Suprapubic skin (tissue), 4 donors: ENCODE results near the gene COPG2.
"Not testable (repeated sequence)": the region's sequence is repeated elsewhere in the genome, so short reads cannot be mapped to it uniquely, and the experiment has no call there.

Source experiments
- CTCF ChIP-seq, 2 donors: fragments of 200-600 bp in 1 of 2; fragments of 450-650 bp in 1 of 2; sonication (generic) in 1 of 2; IDR thresholded peaks; one replicate each; pipeline ENCODE4 v1.5.1; 2016 to 2019; ENCODE audit warnings: antibody characterized with exemption in 2 of 2, mild to moderate bottlenecking in 1 of 2, moderate library complexity in 1 of 2
- EP300 ChIP-seq: sonication (generic); formaldehyde crosslinking; IDR thresholded peaks from one replicate; pipeline ENCODE4 v1.6.1; 2017; ENCODE audit warnings: antibody characterized with exemption
- POLR2A ChIP-seq, 2 donors: fragments of 450-650 bp; IDR thresholded peaks; one replicate each; pipeline ENCODE4 v1.6.1; 2017; ENCODE audit warnings: antibody characterized with exemption in 2 of 2, mild to moderate bottlenecking in 2 of 2, moderate library complexity in 2 of 2
- POLR2AphosphoS5 ChIP-seq, 3 donors: sonication (generic); formaldehyde crosslinking; IDR thresholded peaks; one replicate each; pipeline ENCODE4 v1.6.1; 2017; ENCODE audit warnings: antibody characterized with exemption in 3 of 3

- not testable (repeated sequence) for TF ChIP-seq POLR2A (IDR thresholded peaks at IDR 0.05); CTCF (IDR thresholded peaks at IDR 0.05); EP300; POLR2AphosphoS5 (IDR thresholded peaks at IDR 0.05)
Observed at GRCh38 chr7:130570144-130570543, 98.4 kb downstream of the COPG2 start.
